HEK293 (cell line): ENCODE results near the gene FTO.

Experiments
- CTCF ChIA-PET: fragments of 350-600 bp; formaldehyde crosslinking; extraction: SDS; loops from one replicate; lab custom pipeline; 2021; ENCODE audit warnings: antibody characterized with exemption; lab: Yijun Ruan, JAX
- POLR2A ChIA-PET: fragments of 300-600 bp; formaldehyde crosslinking; extraction: SDS; loops from one replicate; lab custom pipeline; 2020; ENCODE audit warnings: antibody characterized with exemption, inconsistent platforms; lab: Yijun Ruan, JAX
- H3K27ac ChIP-seq: fragments of 200-500 bp; sonication (Bioruptor generic); 2 replicates; pipeline ENCODE4 v1.5.1; 2014; ENCODE audit warnings: low read depth, low read length, control low read depth, inconsistent platforms; ENCODE audit errors: extremely low read depth
- H3K36me3 ChIP-seq, 2 experiments: fragments of 200-500 bp in 1 of 2; sonication (Bioruptor generic) in 1 of 2; 1 replicate in 1 of 2; 2 replicates in 1 of 2; pipeline ENCODE4 v1.5.1; 2014 to 2017; ENCODE audit warnings: inconsistent platforms in 2 of 2, low read length in 2 of 2; ENCODE audit not compliant: control insufficient read depth in 2 of 2, insufficient read depth in 1 of 2
- H3K4me1 ChIP-seq: fragments of 200-500 bp; sonication (Bioruptor generic); 2 replicates; pipeline ENCODE4 v1.5.1; 2014; ENCODE audit warnings: mild to moderate bottlenecking, low read length, inconsistent platforms; ENCODE audit not compliant: control insufficient read depth, insufficient read depth
- H3K4me3 ChIP-seq: 2 replicates; pipeline ENCODE4 v1.5.1; 2011; ENCODE audit warnings: low read depth, mild to moderate bottlenecking, control low read depth, low read length, moderate library complexity
- H3K9me3 ChIP-seq: fragments of 200-500 bp; sonication (Bioruptor generic); 2 replicates; pipeline ENCODE4 v1.5.1; 2014; ENCODE audit warnings: low read depth, low read length, inconsistent platforms; ENCODE audit not compliant: control insufficient read depth, insufficient read depth
- EGR2 ChIP-seq: fragments of 450-650 bp; formaldehyde crosslinking; IDR thresholded peaks from 2 replicates; pipeline ENCODE4 v1.5.1; 2016; ENCODE audit warnings: low read depth, missing biosample characterization, missing genetic modification characterization
- HOXD13 ChIP-seq: sonication (generic); formaldehyde crosslinking; IDR thresholded peaks from 2 replicates; pipeline ENCODE4 v1.8.0; 2022; ENCODE audit warnings: missing genetic modification reagents, borderline replicate concordance
- PRDM10 ChIP-seq: fragments of 450-650 bp; formaldehyde crosslinking; IDR thresholded peaks from 2 replicates; pipeline ENCODE4 v1.5.1; 2016; ENCODE audit warnings: missing biosample characterization, missing genetic modification characterization
- RBAK ChIP-seq: fragments of 450-650 bp; formaldehyde crosslinking; IDR thresholded peaks from 2 replicates; pipeline ENCODE4 v1.5.1; 2016; ENCODE audit warnings: missing biosample characterization, missing genetic modification characterization
- REST ChIP-seq: fragments of 450-650 bp; formaldehyde crosslinking; IDR thresholded peaks from 2 replicates; pipeline ENCODE4 v1.5.1; 2016; ENCODE audit warnings: missing biosample characterization, missing genetic modification characterization
- ZBTB11 ChIP-seq: fragments of 450-650 bp; formaldehyde crosslinking; conservative IDR thresholded peaks from 2 replicates; pipeline ENCODE4 v1.5.1; 2016; ENCODE audit warnings: low read depth, missing biosample characterization, missing genetic modification characterization
- ZBTB49 ChIP-seq: fragments of 450-650 bp; formaldehyde crosslinking; IDR thresholded peaks from 2 replicates; pipeline ENCODE4 v1.5.1; 2016; ENCODE audit warnings: missing biosample characterization, missing genetic modification characterization, low read depth
- ZFHX2 ChIP-seq: fragments of 450-650 bp; formaldehyde crosslinking; conservative IDR thresholded peaks from 2 replicates; pipeline ENCODE4 v1.5.1; 2016; ENCODE audit warnings: missing biosample characterization, missing genetic modification characterization
- ZFP69B ChIP-seq: fragments of 450-650 bp; formaldehyde crosslinking; IDR thresholded peaks from 2 replicates; pipeline ENCODE4 v1.5.1; 2016; ENCODE audit warnings: missing biosample characterization, missing genetic modification characterization
- ZNF114 ChIP-seq: fragments of 450-650 bp; formaldehyde crosslinking; IDR thresholded peaks from 2 replicates; pipeline ENCODE4 v1.5.0; 2017; ENCODE audit warnings: missing biosample characterization, missing genetic modification characterization
- ZNF140 ChIP-seq: fragments of 450-650 bp; formaldehyde crosslinking; IDR thresholded peaks from 2 replicates; pipeline ENCODE4 v1.5.1; 2016; ENCODE audit warnings: missing biosample characterization, missing genetic modification characterization
- ZNF184 ChIP-seq: fragments of 450-650 bp; IDR thresholded peaks from 2 replicates; pipeline ENCODE4 v1.5.1; 2018; ENCODE audit warnings: missing biosample characterization, mild to moderate bottlenecking, missing genetic modification characterization
- ZNF2 ChIP-seq: fragments of 450-650 bp; formaldehyde crosslinking; IDR thresholded peaks from 2 replicates; pipeline ENCODE4 v1.5.1; 2016; ENCODE audit warnings: missing biosample characterization, missing genetic modification characterization
- ZNF214 ChIP-seq: fragments of 450-650 bp; formaldehyde crosslinking; IDR thresholded peaks from 2 replicates; pipeline ENCODE4 v1.5.1; 2017; ENCODE audit warnings: missing biosample characterization, mild to moderate bottlenecking, missing genetic modification characterization, borderline replicate concordance
- ZNF48 ChIP-seq: fragments of 450-650 bp; formaldehyde crosslinking; IDR thresholded peaks from 2 replicates; pipeline ENCODE4 v1.5.1; 2016; ENCODE audit warnings: missing biosample characterization, missing genetic modification characterization
- ZNF664 ChIP-seq: fragments of 450-650 bp; formaldehyde crosslinking; IDR thresholded peaks from 2 replicates; pipeline ENCODE4 v1.5.1; 2016; ENCODE audit warnings: missing biosample characterization, missing genetic modification characterization
- ZNF677 ChIP-seq: fragments of 450-650 bp; IDR thresholded peaks from 2 replicates; pipeline ENCODE4 v1.5.0; 2018; ENCODE audit warnings: missing biosample characterization, mild to moderate bottlenecking, missing genetic modification characterization, moderate library complexity
- ZNF707 ChIP-seq: fragments of 450-650 bp; formaldehyde crosslinking; IDR thresholded peaks from 2 replicates; pipeline ENCODE4 v1.5.1; 2016; ENCODE audit warnings: missing biosample characterization, missing genetic modification characterization
- ZNF776 ChIP-seq: fragments of 450-650 bp; formaldehyde crosslinking; IDR thresholded peaks from 2 replicates; pipeline ENCODE4 v1.5.0; 2017; ENCODE audit warnings: missing biosample characterization, missing genetic modification characterization, borderline replicate concordance
- ZSCAN23 ChIP-seq: fragments of 450-650 bp; formaldehyde crosslinking; IDR thresholded peaks from 2 replicates; pipeline ENCODE4 v1.5.1; 2016; ENCODE audit warnings: missing biosample characterization, missing genetic modification characterization
- ZXDB ChIP-seq: fragments of 450-650 bp; formaldehyde crosslinking; IDR thresholded peaks from 2 replicates; pipeline ENCODE4 v1.5.1; 2016; ENCODE audit warnings: missing biosample characterization, missing genetic modification characterization

Gene FTO

GRCh38 chr16:54136276-54136625 is 432.3 kb downstream of the FTO start (continued):
- TF ChIP-seq ZNF707 (tag by site-specific recombination) (no peak), ZBTB49 (tag by site-specific recombination) (no peak), ZNF214 (tag by site-specific recombination) (no peak)
- TF ChIP-seq, all 188 proteins: peak for 0

GRCh38 chr16:54140057-54140787 is 436.3 kb downstream of the FTO start:
- ChIA-PET POLR2A (interaction anchor here (0.6 kb wide), 1 partner anchor 585 kb away, joined by 7 read pairs; no protein-coding TSS in a partner anchor), CTCF (interaction anchor here (0.6 kb wide), 2 partner anchors 30 to 214 kb away, joined by 3 to 4 read pairs; no protein-coding TSS in a partner anchor)

GRCh38 chr16:54140788-54141136 is 436.8 kb downstream of the FTO start:
- CTCF ChIA-PET, result interaction anchor here (0.6 kb wide), 1 partner anchor 29 kb away, joined by 3 read pairs; no protein-coding TSS in a partner anchor
- H3K36me3 ChIP-seq, result no peaks in the 10 kb centered on the region
- no peaks in the 10 kb centered on the region for H3K9me3 ChIP-seq
- POLR2A ChIA-PET, result no interaction called here
- no peak overlapping the region for H3K27ac ChIP-seq
- H3K4me1 ChIP-seq, result no peaks in the 10 kb centered on the region
- no peak overlapping the region for H3K4me3 ChIP-seq
- no peak for TF ChIP-seq ZNF2
- no peak for TF ChIP-seq ZBTB11 (tag by site-specific recombination)
- no peak for TF ChIP-seq ZNF114 (tag by site-specific recombination)
- TF ChIP-seq ZFP69B, result no peak
- no peak for TF ChIP-seq ZNF776 (tag by site-specific recombination)
- TF ChIP-seq ZFHX2 (tag by site-specific recombination), result no peak
- TF ChIP-seq ZNF184 (tag by site-specific recombination), result no peak
- TF ChIP-seq ZNF48 (tag by site-specific recombination), result no peak
- TF ChIP-seq EGR2 (tag by site-specific recombination), result no peak
- TF ChIP-seq REST (tag by site-specific recombination), result no peak
- TF ChIP-seq PRDM10 (tag by site-specific recombination), result no peak
- TF ChIP-seq HOXD13, result no peak
- no peak for TF ChIP-seq ZSCAN23
- no peak for TF ChIP-seq RBAK (tag by site-specific recombination)
- no peak for TF ChIP-seq ZNF677

More at GRCh38 chr16:54140057-54140787, 436.3 kb downstream of the FTO start:
- Histone ChIP-seq H3K36me3 (no peaks in the 10 kb centered on the region), H3K27ac (no peak overlapping the region), H3K9me3 (no peaks in the 10 kb centered on the region), H3K4me1 (no peaks in the 10 kb centered on the region), H3K4me3 (no peak overlapping the region)
- TF ChIP-seq ZNF664 (tag by site-specific recombination) (peak; percentile 57; the same call in 1 of the 2 replicates), ZNF140 (tag by site-specific recombination) (no peak), ZXDB (tag by site-specific recombination) (0 out of 2 replicates have a peak, but pooled peaks have one; percentile 14)
